Measurements from ENCODE around the gene PRSS2. TPM values are rescaled to one million over a fixed set of nuclear protein-coding genes. Genes with fewer than 3 reads are reported as not detected.

The PRSS2 gene
- total and polyA plus RNA-seq, 2 donors (not counting 1 experiment from before 2014, with no cell fraction given) = not detected

DNA sequence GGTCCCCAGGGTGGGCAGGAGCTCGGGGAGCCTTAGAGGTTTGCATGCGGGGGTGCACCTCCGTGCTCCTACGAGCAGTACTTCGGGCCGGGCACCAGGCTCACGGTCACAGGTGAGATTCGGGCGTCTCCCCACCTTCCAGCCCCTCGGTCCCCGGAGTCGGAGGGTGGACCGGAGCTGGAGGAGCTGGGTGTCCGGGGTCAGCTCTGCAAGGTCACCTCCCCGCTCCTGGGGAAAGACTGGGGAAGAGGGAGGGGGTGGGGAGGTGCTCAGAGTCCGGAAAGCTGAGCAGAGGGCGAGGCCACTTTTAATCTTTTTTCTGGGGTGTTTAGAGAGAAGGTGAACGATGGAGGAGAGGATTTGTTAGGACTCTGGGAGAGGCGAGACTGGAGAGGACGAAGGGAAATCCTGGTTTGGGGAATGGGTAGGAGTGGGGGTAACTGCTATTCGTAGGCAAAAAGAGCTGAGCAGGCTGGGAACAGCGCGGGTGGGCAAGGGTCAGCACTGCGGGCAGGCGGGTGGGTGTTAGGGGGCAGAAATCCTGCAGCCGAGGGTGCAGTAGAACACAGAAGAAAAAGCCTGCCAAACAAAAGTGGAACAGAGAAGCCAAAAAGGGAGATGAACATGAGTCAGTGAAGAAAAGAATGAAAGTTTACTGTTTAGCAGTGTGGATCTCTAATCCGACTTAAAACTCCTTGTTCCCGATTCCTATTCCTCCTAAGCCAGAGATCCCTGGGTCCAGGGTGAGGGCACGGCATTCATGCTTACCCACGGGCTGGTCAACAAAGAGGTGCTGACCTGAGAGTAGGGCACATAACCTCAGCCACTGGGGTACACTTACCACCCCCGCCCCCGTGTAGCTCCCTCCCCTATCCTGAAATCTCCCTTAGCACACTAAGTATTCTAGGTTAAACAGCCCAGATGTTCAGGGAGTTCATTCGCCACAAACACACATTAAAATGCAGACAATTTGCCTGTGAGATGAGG is 26.9 kb downstream of the PRSS2 start:
- H3K9me3 ChIP-seq (ENCODE audit: control insufficient read depth, insufficient read depth, low read depth, low read length) = no peaks in the 10 kb centered on the region
- no peak overlapping the region for H2AFZ ChIP-seq (ENCODE audit: low read length)
- no peaks in the 10 kb centered on the region for H3K4me1 ChIP-seq (ENCODE audit: control insufficient read depth, extremely low read depth, insufficient read depth, low read length)
- no peak overlapping the region for H3K9ac ChIP-seq (ENCODE audit: insufficient read depth, low read length)
- H4K20me1 ChIP-seq (ENCODE audit: control insufficient read depth, extremely low read depth, insufficient read depth, low read length) = no peaks in the 10 kb centered on the region
- H3K36me3 ChIP-seq (ENCODE audit: control insufficient read depth, insufficient read depth, low read length) = no peaks in the 10 kb centered on the region
- H3K27ac ChIP-seq (ENCODE audit: insufficient read depth, low read length) = no peak overlapping the region
- H3K27me3 ChIP-seq (ENCODE audit: control insufficient read depth, insufficient read depth, low read length) = peaks cover 45% of the 10 kb centered on the region
- TF ChIP-seq CTCF (conservative IDR thresholded peaks at IDR 0.05 in 1 of 2, IDR thresholded peaks at IDR 0.05 in 1 of 2; ENCODE audit: low read depth in 1 of 2, low read length in 2 of 2) (no peak), EZH2 (IDR thresholded peaks at IDR 0.05; ENCODE audit: low read length, missing control alignments) (no peak)
- peak in 1 of 2 donors; percentile 15 for DNase-seq (ENCODE audit: low read depth in 2 of 2)
- peak overlapping the region; percentile 59 for H3K4me2 ChIP-seq (ENCODE audit: extremely low read depth, insufficient read depth, low read length)
- peak overlapping the region in 2 of 4 experiments; percentile 50 to 53 for H3K4me3 ChIP-seq (replicated peaks in 1 of 4; ENCODE audit: control extremely low read depth in 1 of 4, insufficient read depth in 1 of 4, low read depth in 3 of 4, low read length in 4 of 4)
- no peaks in the 10 kb centered on the region for H3K79me2 ChIP-seq (ENCODE audit: control insufficient read depth, insufficient read depth, low read length)

GRCh38 chr7:142798451-142799436 is 28.0 kb downstream of the PRSS2 start:
- Histone ChIP-seq H3K4me2 (ENCODE audit: extremely low read depth, insufficient read depth, low read length) (no peak overlapping the region), H3K9ac (ENCODE audit: insufficient read depth, low read length) (no peak overlapping the region), H2AFZ (ENCODE audit: low read length) (no peak overlapping the region), H3K36me3 (ENCODE audit: control insufficient read depth, insufficient read depth, low read length) (no peaks in the 10 kb centered on the region), H3K4me3 (replicated peaks in 1 of 4; ENCODE audit: control extremely low read depth in 1 of 4, insufficient read depth in 1 of 4, low read depth in 3 of 4, low read length in 4 of 4) (no peak overlapping the region), H3K27me3 (ENCODE audit: control insufficient read depth, insufficient read depth, low read length) (peaks cover 41% of the 10 kb centered on the region), H4K20me1 (ENCODE audit: control insufficient read depth, extremely low read depth, insufficient read depth, low read length) (no peaks in the 10 kb centered on the region), H3K27ac (ENCODE audit: insufficient read depth, low read length) (no peak overlapping the region), H3K9me3 (ENCODE audit: control insufficient read depth, insufficient read depth, low read depth, low read length) (no peaks in the 10 kb centered on the region), H3K4me1 (ENCODE audit: control insufficient read depth, extremely low read depth, insufficient read depth, low read length) (no peaks in the 10 kb centered on the region), H3K79me2 (ENCODE audit: control insufficient read depth, insufficient read depth, low read length) (no peaks in the 10 kb centered on the region)
- DNase-seq (ENCODE audit: low read depth in 2 of 2) = no peak
- TF ChIP-seq EZH2 (IDR thresholded peaks at IDR 0.05; ENCODE audit: low read length, missing control alignments) (peak; percentile 37), CTCF (conservative IDR thresholded peaks at IDR 0.05 in 1 of 2, IDR thresholded peaks at IDR 0.05 in 1 of 2; ENCODE audit: low read depth in 1 of 2, low read length in 2 of 2) (no peak)

GRCh38 chr7:142799437-142799835 is 28.7 kb downstream of the PRSS2 start:
- H2AFZ ChIP-seq (ENCODE audit: low read length) = no peak overlapping the region
- H3K4me3 ChIP-seq (replicated peaks in 1 of 4; ENCODE audit: control extremely low read depth in 1 of 4, insufficient read depth in 1 of 4, low read depth in 3 of 4, low read length in 4 of 4) = no peak overlapping the region
- no peaks in the 10 kb centered on the region for H3K79me2 ChIP-seq (ENCODE audit: control insufficient read depth, insufficient read depth, low read length)
- no peaks in the 10 kb centered on the region for H4K20me1 ChIP-seq (ENCODE audit: control insufficient read depth, extremely low read depth, insufficient read depth, low read length)
- TF ChIP-seq EZH2 (IDR thresholded peaks at IDR 0.05; ENCODE audit: low read length, missing control alignments) = no peak
- no peak for TF ChIP-seq CTCF (conservative IDR thresholded peaks at IDR 0.05 in 1 of 2, IDR thresholded peaks at IDR 0.05 in 1 of 2; ENCODE audit: low read depth in 1 of 2, low read length in 2 of 2)
- DNase-seq (ENCODE audit: low read depth in 2 of 2) = no peak
- no peaks in the 10 kb centered on the region for H3K4me1 ChIP-seq (ENCODE audit: control insufficient read depth, extremely low read depth, insufficient read depth, low read length)
- peaks cover 39% of the 10 kb centered on the region for H3K27me3 ChIP-seq (ENCODE audit: control insufficient read depth, insufficient read depth, low read length)
- no peak overlapping the region for H3K9ac ChIP-seq (ENCODE audit: insufficient read depth, low read length)
- H3K27ac ChIP-seq (ENCODE audit: insufficient read depth, low read length) = no peak overlapping the region
- no peaks in the 10 kb centered on the region for H3K9me3 ChIP-seq (ENCODE audit: control insufficient read depth, insufficient read depth, low read depth, low read length)
- no peaks in the 10 kb centered on the region for H3K36me3 ChIP-seq (ENCODE audit: control insufficient read depth, insufficient read depth, low read length)
- no peak overlapping the region for H3K4me2 ChIP-seq (ENCODE audit: extremely low read depth, insufficient read depth, low read length)
